Glutamatergic neuron (in vitro differentiated cells): ENCODE measurements around the gene CARMIL1. TPM values are rescaled to one million over a fixed set of nuclear protein-coding genes. Genes with fewer than 3 reads are reported as not detected.

Source experiments
- DNase-seq: peaks from one replicate; pipeline ENCODE4 v3.0.0; 2022
- H3K27ac Mint-ChIP-seq: one replicate; pipeline ENCODE4 v1.8.0; 2020; ENCODE audit warnings: mild to moderate bottlenecking, mixed read lengths, inconsistent platforms; ENCODE audit not compliant: unreplicated experiment
- H3K27me3 Mint-ChIP-seq: one replicate; pipeline ENCODE4 v1.8.0; 2020; ENCODE audit warnings: mild to moderate bottlenecking, moderate library complexity, mixed read lengths, inconsistent platforms; ENCODE audit not compliant: unreplicated experiment
- H3K36me3 Mint-ChIP-seq: one replicate; pipeline ENCODE4 v1.8.0; 2020; ENCODE audit warnings: mild to moderate bottlenecking, mixed read lengths, inconsistent platforms; ENCODE audit not compliant: unreplicated experiment
- H3K4me1 Mint-ChIP-seq: one replicate; pipeline ENCODE4 v1.8.0; 2020; ENCODE audit warnings: mild to moderate bottlenecking, low read depth, mixed read lengths, inconsistent platforms; ENCODE audit not compliant: unreplicated experiment
- H3K4me3 Mint-ChIP-seq: one replicate; pipeline ENCODE4 v1.8.0; 2020; ENCODE audit warnings: mild to moderate bottlenecking, mixed read lengths, inconsistent platforms; ENCODE audit not compliant: unreplicated experiment
- H3K9me3 Mint-ChIP-seq: one replicate; pipeline ENCODE4 v1.8.0; 2020; ENCODE audit warnings: mild to moderate bottlenecking, moderate library complexity, mixed read lengths, inconsistent platforms; ENCODE audit not compliant: unreplicated experiment
- CTCF ChIP-seq: fragments of 200-600 bp; sonication (generic); IDR thresholded peaks from one replicate; pipeline ENCODE4 v1.5.0; 2021; ENCODE audit not compliant: partially characterized antibody, unreplicated experiment
- total RNA-seq: library from RNA; stranded (reverse); fragmentation: NEBNext Ultra II Directional; extraction: Animal tissue kit (Norgen Biotek cat#: 25700); gene quantifications from one replicate; pipeline ENCODE4 v1.2.1, GENCODE V29; 2021; ENCODE audit not compliant: unreplicated experiment

Gene CARMIL1
- total RNA-seq, 1 donor from 2014 or later, result 4.8 TPM

- H3K27ac Mint-ChIP-seq, result no peak overlapping the region
- no peak for DNase-seq
- H3K4me1 Mint-ChIP-seq, result no peaks in the 10 kb centered on the region
- H3K36me3 Mint-ChIP-seq, result no peaks in the 10 kb centered on the region
- no peaks in the 10 kb centered on the region for H3K27me3 Mint-ChIP-seq
- no peak overlapping the region for H3K4me3 Mint-ChIP-seq
- no peak for TF ChIP-seq CTCF
- peaks cover 2% of the 10 kb centered on the region for H3K9me3 Mint-ChIP-seq
Measured at GRCh38 chr6:25352285-25352684, 73.1 kb downstream of the CARMIL1 start.

GRCh38 chr6:25354078-25354932 is 75.1 kb downstream of the CARMIL1 start:
- H3K27ac Mint-ChIP-seq, result no peak overlapping the region
- TF ChIP-seq CTCF, result no peak
- no peak overlapping the region for H3K4me3 Mint-ChIP-seq
- no peaks in the 10 kb centered on the region for H3K27me3 Mint-ChIP-seq
- peaks cover 2% of the 10 kb centered on the region for H3K9me3 Mint-ChIP-seq
- DNase-seq, result no peak
- no peaks in the 10 kb centered on the region for H3K36me3 Mint-ChIP-seq
- H3K4me1 Mint-ChIP-seq, result peaks cover 3% of the 10 kb centered on the region

DNA sequence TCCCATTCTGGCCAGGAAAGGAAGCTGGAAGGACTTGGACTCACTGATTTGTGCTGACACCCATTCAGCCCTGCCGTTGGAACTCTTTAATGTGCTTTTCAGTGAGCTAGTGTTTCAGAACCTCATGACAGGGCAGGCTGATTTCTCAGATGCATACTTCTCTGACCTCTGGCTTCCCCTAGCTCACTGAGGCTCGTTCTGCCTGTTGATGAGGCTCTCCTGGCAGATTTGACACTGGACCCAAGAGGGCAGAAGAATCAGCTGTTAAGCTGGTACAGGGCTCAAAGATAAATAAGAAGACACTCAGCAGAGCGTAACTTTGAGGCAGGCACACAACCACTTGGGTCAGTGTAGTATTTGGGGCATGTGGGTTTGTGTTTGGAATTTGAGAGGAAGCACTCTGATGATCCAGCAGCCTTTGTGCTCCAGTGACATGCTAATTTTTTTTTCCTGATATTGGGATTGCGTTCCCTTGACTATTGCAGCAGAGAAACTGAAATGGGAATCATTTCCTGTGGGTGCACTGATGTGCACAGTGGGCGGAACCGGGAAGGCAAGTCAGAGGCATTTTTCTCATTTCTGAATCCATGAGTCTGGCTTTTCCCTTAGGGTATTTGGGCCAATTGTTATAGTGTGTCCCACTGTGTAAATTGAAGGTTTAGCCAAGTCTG is 80.2 kb downstream of the CARMIL1 start:
- H3K4me3 Mint-ChIP-seq, result no peak overlapping the region
- H3K4me1 Mint-ChIP-seq, result peaks cover 11% of the 10 kb centered on the region
- no peaks in the 10 kb centered on the region for H3K27me3 Mint-ChIP-seq
- no peaks in the 10 kb centered on the region for H3K9me3 Mint-ChIP-seq
- no peaks in the 10 kb centered on the region for H3K36me3 Mint-ChIP-seq
- TF ChIP-seq CTCF, result no peak
- no peak overlapping the region for H3K27ac Mint-ChIP-seq
- DNase-seq, result no peak

DNA sequence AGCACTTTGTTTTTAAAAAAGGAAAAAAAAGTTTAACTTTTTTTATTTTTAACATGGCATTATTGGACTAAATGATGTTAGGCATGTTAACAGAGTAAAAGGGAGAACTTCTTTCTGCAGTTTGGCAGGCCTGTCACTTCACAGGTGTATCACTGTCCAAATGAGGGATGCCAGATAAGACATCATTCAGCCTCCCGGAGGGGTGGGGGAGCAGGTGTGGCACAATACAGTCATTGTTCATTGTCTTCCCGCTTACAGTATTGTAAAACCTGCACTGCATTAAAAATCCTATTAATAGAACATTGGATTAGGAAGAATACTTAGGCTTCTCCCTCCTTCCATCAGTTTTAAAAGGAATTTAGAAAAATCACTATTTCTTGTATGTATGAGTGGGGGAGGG is 80.7 kb downstream of the CARMIL1 start:
- DNase-seq, result no peak
- H3K27me3 Mint-ChIP-seq, result no peaks in the 10 kb centered on the region
- no peak overlapping the region for H3K27ac Mint-ChIP-seq
- no peak for TF ChIP-seq CTCF
- no peaks in the 10 kb centered on the region for H3K36me3 Mint-ChIP-seq
- no peaks in the 10 kb centered on the region for H3K9me3 Mint-ChIP-seq
- no peak overlapping the region for H3K4me3 Mint-ChIP-seq
- H3K4me1 Mint-ChIP-seq, result peaks cover 11% of the 10 kb centered on the region

DNA sequence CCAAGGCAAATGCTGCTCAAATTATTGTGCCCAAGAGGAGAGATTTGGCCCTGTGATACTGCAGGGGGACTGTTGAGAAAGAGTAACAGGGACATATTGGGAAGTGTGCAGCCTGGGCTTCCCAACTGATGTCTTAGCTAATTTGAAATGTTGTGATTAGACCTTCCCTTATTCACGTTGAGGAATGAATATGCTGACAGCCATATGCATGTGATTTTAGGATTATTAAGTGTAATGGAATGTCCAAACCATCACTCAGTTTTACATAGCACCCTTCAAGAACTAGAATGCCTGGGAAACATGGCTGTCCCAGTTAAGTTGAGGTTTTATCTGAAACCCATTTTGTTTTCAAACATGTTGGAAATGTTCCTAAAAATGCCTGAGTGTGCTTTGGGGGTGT is 81.4 kb downstream of the CARMIL1 start:
- TF ChIP-seq CTCF, result no peak
- no peaks in the 10 kb centered on the region for H3K36me3 Mint-ChIP-seq
- peaks cover 11% of the 10 kb centered on the region for H3K4me1 Mint-ChIP-seq
- H3K27me3 Mint-ChIP-seq, result no peaks in the 10 kb centered on the region
- H3K9me3 Mint-ChIP-seq, result no peaks in the 10 kb centered on the region
- no peak overlapping the region for H3K4me3 Mint-ChIP-seq
- no peak overlapping the region for H3K27ac Mint-ChIP-seq
- DNase-seq, result no peak
